Erythroblast (primary cell): ENCODE data around the gene HIBCH.
"Not testable (repeated sequence)": the region's sequence is repeated elsewhere in the genome, so short reads cannot be mapped to it uniquely, and the experiment has no call there.

Experiments used
- DNase-seq, 2 experiments: peaks; one replicate each; lab custom pipeline; 2025; lab: John Stamatoyannopoulos, UW
- GATA1 ChIP-seq: IDR thresholded peaks from 2 replicates; pipeline ENCODE4 v1.6.1; 2011; ENCODE audit warnings: low read depth, mild to moderate bottlenecking, control low read depth, low read length, moderate library complexity
- POLR2A ChIP-seq: IDR thresholded peaks from 2 replicates; pipeline ENCODE4 v1.6.1; 2011; ENCODE audit warnings: mild to moderate bottlenecking, low read length

The HIBCH gene

DNA sequence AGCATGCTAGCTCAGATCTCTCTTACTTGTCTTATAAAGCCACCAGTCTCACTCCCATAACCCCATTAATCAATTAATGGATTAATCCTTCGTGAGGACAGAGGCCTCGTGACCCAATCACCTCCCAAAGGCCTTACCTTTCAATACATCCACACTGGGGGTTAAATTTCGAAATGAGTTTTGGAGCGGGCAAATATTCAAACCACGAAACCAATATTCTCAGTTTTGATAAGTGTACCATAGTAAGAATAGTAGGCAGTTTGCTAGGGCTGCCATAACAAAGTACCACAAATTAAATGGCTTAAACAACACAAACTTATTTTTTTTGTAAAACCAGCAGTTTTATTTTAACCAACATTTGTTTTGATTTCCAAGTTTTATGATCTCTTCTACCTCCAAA, 15.2 kb downstream of the HIBCH start:
- TF ChIP-seq POLR2A (no peak), GATA1 (no peak)

GRCh38 chr2:190303647-190304046, 16.0 kb downstream of the HIBCH start:
- TF ChIP-seq POLR2A (no peak), GATA1 (no peak)
- no peak for DNase-seq

More for the DNA sequence above, 15.2 kb downstream of the HIBCH start:
- DNase-seq, result no peak

DNA sequence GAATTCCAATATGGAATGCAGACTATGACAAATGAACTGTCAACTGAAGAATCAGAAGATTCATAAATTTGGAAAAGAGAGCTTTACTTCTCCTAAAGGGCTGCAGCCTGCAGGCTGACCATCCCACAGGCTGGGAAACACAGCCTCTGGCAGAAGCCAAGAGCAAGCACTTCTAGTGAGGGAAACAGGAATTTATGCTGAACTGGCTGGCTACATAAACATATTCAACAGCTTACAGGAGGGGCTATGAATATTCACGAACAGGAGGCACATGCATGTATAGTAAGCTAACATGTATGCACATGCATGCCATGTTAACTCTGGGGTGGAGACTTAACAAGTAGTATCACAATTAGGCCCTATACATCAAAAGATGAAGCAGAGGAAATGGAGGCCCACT, 17.6 kb downstream of the HIBCH start:
- TF ChIP-seq GATA1 (no peak), POLR2A (no peak)
- DNase-seq, result no peak

DNA sequence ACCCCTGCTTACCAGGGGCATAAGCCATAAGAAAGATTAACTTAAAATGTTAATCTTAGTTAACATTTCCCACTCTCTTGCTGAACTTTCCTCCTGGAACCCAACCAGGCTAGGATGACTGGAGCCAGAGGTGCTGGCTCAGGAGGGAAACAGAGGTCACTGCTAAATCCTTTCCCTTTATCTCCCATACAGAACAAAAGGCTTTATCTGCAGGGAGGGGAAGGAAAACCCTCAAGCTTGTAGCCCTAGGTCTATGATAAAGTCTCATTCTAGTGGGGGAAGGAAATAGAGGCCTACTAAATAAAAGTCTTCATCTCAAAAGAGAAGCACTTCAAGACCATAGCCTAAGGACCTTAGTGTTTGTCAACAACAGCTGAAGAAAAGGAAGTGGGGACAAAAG, 18.6 kb downstream of the HIBCH start:
- TF ChIP-seq POLR2A (no peak), GATA1 (no peak)
- no peak for DNase-seq

- not testable (repeated sequence) for DNase-seq
These were observed 21.7 kb downstream of the HIBCH start for GRCh38 chr2:190297880-190298279.

- no peak for TF ChIP-seq POLR2A
- TF ChIP-seq GATA1, result no peak
These were observed 35.8 kb downstream of the HIBCH start for GRCh38 chr2:190283783-190284182.

DNA sequence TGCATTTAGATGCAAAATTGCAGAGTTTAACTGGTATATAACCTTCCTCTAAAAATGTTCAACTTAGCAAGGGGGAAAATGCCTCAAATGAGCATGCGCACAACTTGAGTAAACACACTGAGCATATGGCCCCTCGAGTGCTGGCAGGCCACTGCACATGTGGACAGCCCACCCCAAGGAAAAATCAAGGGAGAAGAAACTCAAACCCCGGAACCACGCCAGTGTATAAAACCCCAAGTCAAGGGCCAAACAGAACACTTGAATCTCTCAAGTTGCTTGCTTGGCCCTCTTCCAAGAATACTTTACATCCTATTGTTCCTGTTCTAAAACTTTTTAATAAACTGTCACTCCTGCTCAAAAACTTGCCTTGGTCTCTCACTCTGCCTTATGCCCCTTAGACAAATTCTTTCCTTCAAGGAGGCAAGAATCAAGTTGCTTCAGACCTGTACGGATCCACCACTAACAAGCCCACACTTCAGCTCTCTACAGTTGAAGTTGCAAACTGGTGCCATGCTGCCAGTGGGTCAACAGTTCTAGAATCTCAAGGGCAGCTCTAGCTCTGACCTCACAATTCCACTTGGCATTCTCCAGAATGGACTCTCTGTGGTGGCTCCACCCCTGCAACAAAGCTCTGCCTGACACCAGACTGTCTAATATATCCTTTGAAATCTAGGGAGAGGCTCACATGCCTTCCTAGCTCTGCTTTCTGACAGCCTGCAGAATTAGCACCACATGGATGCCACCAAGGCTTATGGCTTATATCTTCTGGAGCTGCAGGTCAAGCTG, 38.9 kb downstream of the HIBCH start:
- no peak for TF ChIP-seq POLR2A
- no peak for TF ChIP-seq GATA1
- no peak for DNase-seq

More at GRCh38 chr2:190283783-190284182, 35.8 kb downstream of the HIBCH start:
- DNase-seq, result no peak

DNA sequence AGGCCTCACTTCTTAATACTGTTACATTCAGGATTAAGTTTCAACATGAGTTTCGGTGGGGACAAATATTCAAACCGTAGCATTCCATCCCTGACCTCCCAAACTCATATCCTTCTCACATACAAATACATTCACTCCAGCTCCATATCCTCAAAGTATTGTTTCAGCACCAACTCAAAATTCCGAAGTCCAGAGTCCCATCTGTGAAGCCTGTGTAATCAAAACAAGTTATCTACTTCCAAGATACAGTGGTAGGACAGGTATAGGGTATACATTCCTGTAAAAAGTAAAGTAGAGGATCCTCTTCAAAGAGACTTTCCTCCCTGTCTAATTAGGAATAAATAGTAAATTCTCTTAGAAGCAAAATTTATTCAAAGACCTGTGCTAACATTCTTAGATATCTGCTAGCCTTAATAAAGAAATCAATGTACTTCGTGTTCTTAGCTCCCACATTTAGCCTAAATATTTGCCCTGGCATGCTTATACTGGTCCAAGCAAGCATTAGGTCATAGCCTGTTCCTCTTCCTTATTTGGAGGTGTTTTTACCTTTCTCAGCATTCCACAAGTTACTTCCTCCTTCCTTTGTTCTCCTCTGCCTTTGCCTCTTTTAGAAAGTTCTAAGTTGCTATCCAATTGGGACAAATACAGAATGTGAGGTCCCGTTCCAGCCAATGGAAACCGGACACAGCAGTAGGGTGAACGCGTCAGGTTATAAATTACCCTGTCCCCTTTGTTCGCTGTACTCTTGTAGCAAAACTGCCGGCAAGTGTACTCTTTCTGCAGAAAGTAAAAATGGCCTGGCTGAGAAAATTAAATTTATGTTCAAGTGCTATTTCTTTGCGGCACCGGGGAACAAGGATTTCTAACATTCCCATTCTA, 40.1 kb downstream of the HIBCH start:
- not testable (repeated sequence) for DNase-seq

GRCh38 chr2:190277234-190278112, 42.2 kb downstream of the HIBCH start:
- TF ChIP-seq POLR2A (no peak), GATA1 (no peak)
- peak; percentile 64 to 76 for DNase-seq

DNA sequence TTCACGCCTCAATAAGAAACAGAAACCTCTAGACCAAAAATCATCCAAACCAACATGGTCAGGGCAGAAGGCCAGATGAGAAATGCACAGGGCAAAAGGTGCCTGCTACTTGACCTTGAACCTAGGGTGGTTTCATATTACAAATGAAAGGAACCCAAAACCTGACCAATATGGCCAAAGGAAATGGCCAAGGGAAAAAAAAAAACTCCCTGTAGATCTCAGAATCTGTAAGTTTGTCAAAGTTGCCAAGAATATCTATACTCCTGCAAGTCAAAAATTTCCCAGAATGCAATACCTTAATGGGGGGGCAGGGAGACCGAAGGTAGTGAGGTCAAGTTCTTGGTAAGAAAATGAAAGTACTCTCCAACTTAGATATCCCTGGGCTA, 47.2 kb downstream of the HIBCH start:
- TF ChIP-seq POLR2A (no peak), GATA1 (no peak)
- DNase-seq, result peak; percentile 50 to 54

DNA sequence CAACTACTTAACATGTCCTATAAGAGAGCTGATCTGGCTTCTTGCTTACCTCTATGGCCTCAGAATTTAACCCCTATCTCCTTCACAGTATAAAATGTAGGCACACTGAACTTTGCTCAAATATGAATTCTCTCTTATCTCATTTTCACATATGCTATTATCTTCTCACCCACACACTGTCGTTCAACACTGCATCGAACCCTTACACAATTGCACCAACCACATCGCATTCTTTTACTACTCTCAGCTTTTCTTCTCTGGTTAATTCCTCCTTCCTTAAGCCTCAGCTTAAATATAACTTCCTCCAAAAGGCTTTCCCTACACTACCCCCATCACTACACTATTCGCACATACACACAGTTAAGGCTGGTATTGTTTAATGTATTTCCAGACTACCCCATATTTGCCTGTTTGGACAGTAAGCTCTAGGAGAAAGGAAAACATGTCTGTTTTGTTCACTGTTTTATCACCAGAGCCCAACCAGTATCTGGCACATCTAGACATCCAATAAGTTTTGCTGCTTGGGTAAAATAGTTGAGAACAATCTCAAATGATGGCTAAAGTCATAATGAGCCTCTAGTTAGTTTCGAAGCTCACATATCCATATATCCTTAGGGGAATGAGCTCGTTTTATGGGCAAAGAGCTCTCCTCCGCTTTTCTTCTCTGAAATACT, 47.7 kb downstream of the HIBCH start:
- peak; percentile 85 to 92 for DNase-seq
- TF ChIP-seq GATA1, result no peak
- TF ChIP-seq POLR2A, result peak; percentile 40

GRCh38 chr2:190270298-190270697, 49.3 kb downstream of the HIBCH start:
- DNase-seq, result no peak
- TF ChIP-seq GATA1 (no peak), POLR2A (no peak)

DNA sequence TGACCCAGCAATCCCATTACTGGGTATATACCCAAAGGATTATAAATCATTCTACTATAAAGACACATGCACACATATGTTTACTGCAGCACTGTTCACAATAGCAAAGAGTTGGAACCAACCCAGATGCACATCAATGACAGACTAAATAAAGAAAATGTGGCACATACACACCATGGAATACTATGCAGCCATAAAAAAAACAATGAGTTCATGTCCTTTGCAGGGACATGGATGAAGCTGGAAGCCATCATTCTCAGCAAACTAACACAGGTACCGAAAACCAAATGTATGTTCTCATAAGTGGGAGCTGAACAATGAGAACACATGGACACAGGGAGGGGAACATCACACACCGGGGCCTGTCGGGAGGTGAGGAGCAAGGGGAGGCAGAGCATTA, 49.9 kb downstream of the HIBCH start:
- DNase-seq, result not testable (repeated sequence)

- TF ChIP-seq POLR2A, result no peak
- TF ChIP-seq GATA1, result no peak
- peak in 1 of 2 experiments; percentile 2 for DNase-seq
These were observed 52.3 kb downstream of the HIBCH start for GRCh38 chr2:190267302-190267701.
